ENCODE data around the gene INPPL1. TPM values are rescaled to one million over a fixed set of nuclear protein-coding genes. Genes with fewer than 3 reads are reported as not detected.

The INPPL1 gene
- total and polyA plus RNA-seq, 2 donors (not counting 1 experiment from before 2014, with no cell fraction given) = 205 to 208 TPM

DNA sequence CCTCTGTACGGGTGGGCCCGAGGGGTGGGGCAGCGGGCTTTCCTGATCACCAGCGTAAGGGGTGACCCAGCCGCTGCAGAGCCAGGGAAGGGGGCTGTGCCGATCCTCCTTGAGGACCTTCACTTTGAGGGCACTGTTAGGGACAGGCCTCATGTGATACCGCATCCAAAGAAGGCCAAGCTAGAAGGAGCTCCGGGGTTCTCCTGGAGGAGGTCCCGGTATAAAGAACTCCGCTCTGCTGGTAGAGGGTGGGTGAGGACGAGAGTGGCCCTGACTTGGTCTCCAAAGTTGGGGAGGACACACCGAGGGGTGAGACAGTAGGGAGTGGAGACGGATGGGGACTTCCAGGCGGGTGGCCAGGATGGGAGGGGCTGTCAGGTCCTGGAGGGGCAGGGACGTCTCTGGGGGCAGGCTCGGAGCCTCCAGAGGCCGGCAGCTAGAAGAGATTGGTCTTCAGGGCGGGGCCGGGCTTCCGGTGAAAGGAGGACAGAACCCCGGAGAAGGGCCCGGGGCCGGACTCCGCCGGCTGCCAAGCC is 14.8 kb downstream of the INPPL1 start:
- Histone ChIP-seq H2AFZ (ENCODE audit: insufficient read depth, low read depth, low read length, poor library complexity, severe bottlenecking) (no peak overlapping the region), H3K4me2 (replicated peaks; ENCODE audit: low read depth, low read length, poor library complexity, severe bottlenecking) (peak overlapping the region; percentile 74), H3K4me3 (ENCODE audit: control extremely low read depth in 1 of 5, extremely low read depth in 1 of 5, insufficient read depth in 1 of 5, low read depth in 2 of 5, low read length in 4 of 5) (peak overlapping the region in 1 of 5 experiments; percentile 24), H3K27ac (ENCODE audit: low read length in 2 of 2) (no peak overlapping the region), H3K9ac (ENCODE audit: low read length) (peak overlapping the region; percentile 35), H3K36me3 (replicated peaks in 1 of 2; ENCODE audit: control extremely low read depth in 1 of 2, control insufficient read depth in 1 of 2, extremely low read depth in 1 of 2, insufficient read depth in 2 of 2, low read length in 1 of 2) (peaks cover 0 to 37% of the 10 kb centered on the region in 2 experiments), H3K4me1 (ENCODE audit: control insufficient read depth in 2 of 2, insufficient read depth in 2 of 2, low read length in 2 of 2) (peaks cover 26 to 37% of the 10 kb centered on the region in 2 donors), H3K9me3 (ENCODE audit: control extremely low read depth in 1 of 3, control insufficient read depth in 2 of 3, insufficient read depth in 1 of 3, low read length in 2 of 3) (peaks cover 0 to 18% (median 0%) of the 10 kb centered on the region in 3 donors), H3K27me3 (replicated peaks in 1 of 4; ENCODE audit: control extremely low read depth in 1 of 4, control insufficient read depth in 3 of 4, insufficient read depth in 4 of 4, low read length in 3 of 4) (peaks cover 0 to 45% (median 26%) of the 10 kb centered on the region in 4 experiments), H4K20me1 (ENCODE audit: control insufficient read depth, insufficient read depth, low read length, poor library complexity, severe bottlenecking) (peaks cover 7% of the 10 kb centered on the region), H3K79me2 (ENCODE audit: control insufficient read depth, insufficient read depth, low read length) (no peaks in the 10 kb centered on the region)
- DNase-seq = no peak
- H3K27me3 Mint-ChIP-seq = peaks cover 36% of the 10 kb centered on the region
- no peak for TF ChIP-seq EZH2 (IDR thresholded peaks at IDR 0.05; ENCODE audit: borderline replicate concordance, insufficient read depth, low read depth, low read length, poor library complexity, severe bottlenecking)
- TF ChIP-seq, protein P1, sequence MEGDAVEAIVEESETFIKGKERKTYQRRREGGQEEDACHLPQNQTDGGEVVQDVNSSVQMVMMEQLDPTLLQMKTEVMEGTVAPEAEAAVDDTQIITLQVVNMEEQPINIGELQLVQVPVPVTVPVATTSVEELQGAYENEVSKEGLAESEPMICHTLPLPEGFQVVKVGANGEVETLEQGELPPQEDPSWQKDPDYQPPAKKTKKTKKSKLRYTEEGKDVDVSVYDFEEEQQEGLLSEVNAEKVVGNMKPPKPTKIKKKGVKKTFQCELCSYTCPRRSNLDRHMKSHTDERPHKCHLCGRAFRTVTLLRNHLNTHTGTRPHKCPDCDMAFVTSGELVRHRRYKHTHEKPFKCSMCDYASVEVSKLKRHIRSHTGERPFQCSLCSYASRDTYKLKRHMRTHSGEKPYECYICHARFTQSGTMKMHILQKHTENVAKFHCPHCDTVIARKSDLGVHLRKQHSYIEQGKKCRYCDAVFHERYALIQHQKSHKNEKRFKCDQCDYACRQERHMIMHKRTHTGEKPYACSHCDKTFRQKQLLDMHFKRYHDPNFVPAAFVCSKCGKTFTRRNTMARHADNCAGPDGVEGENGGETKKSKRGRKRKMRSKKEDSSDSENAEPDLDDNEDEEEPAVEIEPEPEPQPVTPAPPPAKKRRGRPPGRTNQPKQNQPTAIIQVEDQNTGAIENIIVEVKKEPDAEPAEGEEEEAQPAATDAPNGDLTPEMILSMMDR (IDR thresholded peaks at IDR 0.05) = no peak
- peak overlapping the region; percentile 66 for H3K27ac Mint-ChIP-seq
- intact Hi-C loops (cut with micrococcal nuclease) = no loop called here
- peak overlapping the region; percentile 77 for H3K4me3 Mint-ChIP-seq
- CTCF ChIA-PET = no interaction called here
- ATAC-seq (ENCODE audit: low read depth) = no peak
- POLR2A ChIA-PET = no interaction called here
- 14% methylated on average over 25 of the region's 25 CpGs for WGBS (ENCODE audit: insufficient coverage)
- peaks cover 30% of the 10 kb centered on the region for H3K4me1 Mint-ChIP-seq
- no peaks in the 10 kb centered on the region for H3K9me3 Mint-ChIP-seq (ENCODE audit: insufficient read depth)

DNA sequence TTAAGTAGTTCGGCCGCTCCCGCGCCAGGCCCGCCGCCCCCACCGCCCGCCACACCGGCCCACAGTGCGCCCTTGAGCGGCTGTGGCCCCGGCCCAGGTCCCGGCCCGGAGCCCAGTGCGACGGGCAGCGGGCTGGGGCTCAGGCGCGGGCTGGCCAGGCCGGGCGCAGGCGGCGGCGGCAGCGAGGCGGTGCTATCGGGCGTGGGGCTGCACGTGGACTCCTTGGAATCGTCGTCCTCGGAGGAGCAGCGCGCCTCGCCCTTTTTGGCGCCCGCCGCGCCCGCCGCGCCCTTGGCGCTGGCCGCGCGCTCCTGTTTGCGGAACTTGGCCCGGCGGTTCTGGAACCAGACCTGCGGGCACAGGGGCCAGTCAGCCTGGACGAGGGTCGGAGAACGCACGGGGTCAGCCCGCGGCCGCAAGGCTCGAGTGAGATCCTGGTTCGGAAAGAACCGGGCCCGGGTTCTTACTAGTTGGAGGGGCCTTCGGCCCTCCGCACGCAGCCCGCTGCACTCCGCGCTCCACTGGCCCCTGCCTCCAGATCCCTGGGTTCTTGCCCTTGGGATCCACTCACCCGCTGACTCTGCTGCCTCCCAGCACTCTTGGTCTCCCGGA is 15.4 kb downstream of the INPPL1 start:
- ATAC-seq (ENCODE audit: low read depth) (peak; percentile 17), DNase-seq (peak; percentile 49)
- 1% methylated on average over 69 of the region's 69 CpGs for WGBS (ENCODE audit: insufficient coverage)
- Mint-ChIP-seq H3K4me1 (peaks cover 30% of the 10 kb centered on the region), H3K27ac (no peak overlapping the region), H3K9me3 (ENCODE audit: insufficient read depth) (no peaks in the 10 kb centered on the region), H3K4me3 (peak overlapping the region; percentile 81), H3K27me3 (peaks cover 36% of the 10 kb centered on the region)
- Histone ChIP-seq H3K27ac (ENCODE audit: low read length in 2 of 2) (no peak overlapping the region), H3K4me1 (ENCODE audit: control insufficient read depth in 2 of 2, insufficient read depth in 2 of 2, low read length in 2 of 2) (peaks cover 22 to 40% of the 10 kb centered on the region in 2 donors), H4K20me1 (ENCODE audit: control insufficient read depth, insufficient read depth, low read length, poor library complexity, severe bottlenecking) (peaks cover 7% of the 10 kb centered on the region), H2AFZ (ENCODE audit: insufficient read depth, low read depth, low read length, poor library complexity, severe bottlenecking) (no peak overlapping the region), H3K36me3 (replicated peaks in 1 of 2; ENCODE audit: control extremely low read depth in 1 of 2, control insufficient read depth in 1 of 2, extremely low read depth in 1 of 2, insufficient read depth in 2 of 2, low read length in 1 of 2) (peaks cover 0 to 32% of the 10 kb centered on the region in 2 experiments), H3K9me3 (ENCODE audit: control extremely low read depth in 1 of 3, control insufficient read depth in 2 of 3, insufficient read depth in 1 of 3, low read length in 2 of 3) (peaks cover 0 to 23% (median 0%) of the 10 kb centered on the region in 3 donors), H3K4me3 (ENCODE audit: control extremely low read depth in 1 of 5, extremely low read depth in 1 of 5, insufficient read depth in 1 of 5, low read depth in 2 of 5, low read length in 4 of 5) (peak overlapping the region in 2 of 5 experiments; percentile 24 to 32), H3K9ac (ENCODE audit: low read length) (peak overlapping the region; percentile 35), H3K4me2 (replicated peaks; ENCODE audit: low read depth, low read length, poor library complexity, severe bottlenecking) (peak overlapping the region; percentile 74), H3K27me3 (replicated peaks in 1 of 4; ENCODE audit: control extremely low read depth in 1 of 4, control insufficient read depth in 3 of 4, insufficient read depth in 4 of 4, low read length in 3 of 4) (peaks cover 0 to 50% (median 30%) of the 10 kb centered on the region in 4 experiments), H3K79me2 (ENCODE audit: control insufficient read depth, insufficient read depth, low read length) (no peaks in the 10 kb centered on the region)
- CTCF ChIA-PET = interaction anchor here (0.8 to 1.3 kb wide), 3 partner anchors 61 to 175 kb away, joined by 3 to 5 read pairs (median 3); no protein-coding TSS in a partner anchor
- intact Hi-C loops (cut with micrococcal nuclease) = no loop called here
- TF ChIP-seq, protein P1 (IDR thresholded peaks at IDR 0.05) = no peak
- TF ChIP-seq EZH2 (IDR thresholded peaks at IDR 0.05; ENCODE audit: borderline replicate concordance, insufficient read depth, low read depth, low read length, poor library complexity, severe bottlenecking) = no peak
- POLR2A ChIA-PET = no interaction called here
